T follicular helper cell (primary cell): Measurements from ENCODE around the gene TRIM24.
"Not testable (repeated sequence)": the region's sequence is repeated elsewhere in the genome, so short reads cannot be mapped to it uniquely, and the experiment has no call there.

Experiments
- DNase-seq: peaks from one replicate; pipeline ENCODE4 v3.0.0-alpha.2; 2020; ENCODE audit warnings: low read depth

TRIM24 gene

DNA sequence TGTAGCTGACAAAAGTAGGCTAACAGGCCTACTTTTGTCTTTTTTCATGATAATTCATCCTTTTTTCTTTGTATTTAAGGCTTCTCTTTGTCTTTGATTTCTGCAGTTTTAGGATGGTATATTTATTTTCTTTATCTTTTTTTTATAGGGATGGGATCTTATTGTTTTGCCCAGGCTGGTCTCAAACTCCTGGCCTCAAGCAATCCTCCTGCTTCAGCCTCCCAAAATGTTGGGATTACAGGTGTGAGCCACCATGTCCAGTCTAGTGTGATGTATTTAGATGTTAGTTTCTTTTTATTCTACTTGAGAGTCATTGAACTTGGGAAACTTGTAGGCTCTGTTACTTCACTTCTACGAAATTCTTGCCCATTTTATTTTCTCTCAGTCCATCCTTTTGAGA is 35.4 kb downstream of the TRIM24 start:
- no peak for DNase-seq

DNA sequence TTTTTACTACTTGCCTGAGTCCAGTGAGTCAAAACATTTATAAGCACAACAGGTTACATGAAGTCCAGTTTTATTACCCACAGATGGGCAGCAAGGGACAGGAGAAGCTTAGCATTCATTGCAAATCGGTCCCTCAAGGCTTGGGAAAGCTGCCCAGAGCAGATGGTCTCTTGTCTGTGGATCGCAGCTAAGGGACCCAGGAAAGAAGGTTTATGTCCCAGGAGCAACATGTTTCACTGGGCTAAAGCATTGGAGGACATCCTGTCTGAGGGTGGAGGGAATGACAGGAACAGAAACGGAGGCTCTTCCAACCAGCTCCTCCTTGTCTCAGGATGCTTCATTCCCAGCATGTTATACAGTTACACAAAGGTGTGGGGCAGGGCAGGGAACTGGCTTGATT is 39.3 kb downstream of the TRIM24 start:
- no peak for DNase-seq

DNA sequence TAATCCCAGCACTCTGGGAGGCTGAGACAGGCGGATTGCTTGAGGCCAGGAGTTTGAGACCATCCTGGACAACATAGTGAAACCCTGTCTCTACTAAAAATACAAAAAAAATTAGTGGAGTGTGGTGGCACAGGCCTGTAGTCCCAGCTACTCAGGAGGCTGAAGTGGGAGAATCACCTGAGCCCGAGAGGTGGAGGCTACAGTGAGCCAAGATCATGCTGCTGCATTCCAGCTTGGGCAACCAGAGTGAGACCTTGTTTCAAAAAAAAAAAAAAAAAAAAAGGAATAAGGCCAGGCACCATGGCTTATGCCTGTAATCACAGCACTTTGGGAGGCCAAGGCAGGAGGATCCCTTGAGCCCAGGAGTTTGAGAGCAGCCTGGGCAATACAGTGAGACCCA is 40.2 kb downstream of the TRIM24 start:
- not testable (repeated sequence) for DNase-seq

DNA sequence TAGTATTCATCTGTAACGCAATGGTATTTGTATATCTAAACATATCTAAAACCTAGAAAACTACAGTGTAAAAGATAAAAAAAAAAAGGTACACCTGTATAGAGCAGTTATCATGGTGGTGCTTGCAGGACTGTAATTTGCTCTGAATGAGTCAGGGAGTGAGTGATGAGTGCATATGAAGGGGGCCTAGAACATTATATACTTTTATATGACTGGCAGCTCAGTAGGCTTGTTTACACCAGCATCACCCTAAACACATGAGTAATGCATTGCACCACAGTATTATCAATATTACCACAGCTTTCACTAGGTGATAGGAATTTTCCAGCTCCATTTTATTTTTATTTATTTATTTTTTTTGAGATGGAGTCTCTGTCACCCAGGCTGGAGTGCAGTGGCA is 40.8 kb downstream of the TRIM24 start:
- DNase-seq: no peak

DNA sequence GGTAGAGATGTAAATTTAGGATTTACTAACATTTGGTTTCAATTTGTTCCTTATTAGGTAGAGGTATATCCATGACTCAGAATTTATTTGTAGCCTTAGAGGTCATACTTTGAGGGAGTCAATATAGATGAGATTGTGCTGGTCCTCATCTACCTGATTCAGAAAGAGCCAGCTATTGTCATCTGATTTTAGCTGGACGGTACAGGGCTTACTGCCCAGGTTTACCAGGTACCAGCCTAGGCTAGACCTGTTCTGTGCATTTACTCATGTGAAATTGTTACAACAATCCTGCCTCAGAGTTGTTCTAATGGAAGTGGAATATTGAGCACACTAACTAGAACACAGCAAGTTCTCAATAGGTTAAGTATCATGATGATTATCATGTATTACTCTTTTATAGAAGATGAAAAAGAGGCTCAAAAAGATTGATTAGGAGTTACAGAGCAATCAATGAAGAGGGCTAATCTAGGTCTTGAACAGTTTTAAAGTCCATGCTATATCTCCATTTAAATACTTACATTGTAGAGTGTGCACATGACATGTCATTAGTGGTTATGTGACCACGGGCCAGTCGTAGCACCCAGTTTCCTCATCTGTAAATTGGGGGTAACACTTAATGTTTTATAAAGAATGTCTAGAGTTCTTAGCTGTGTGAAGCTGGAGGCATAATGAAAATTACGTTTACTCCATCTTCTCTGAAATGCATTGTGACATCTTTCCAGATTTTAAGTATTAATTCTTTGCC is 42.1 kb downstream of the TRIM24 start:
- no peak for DNase-seq

DNA sequence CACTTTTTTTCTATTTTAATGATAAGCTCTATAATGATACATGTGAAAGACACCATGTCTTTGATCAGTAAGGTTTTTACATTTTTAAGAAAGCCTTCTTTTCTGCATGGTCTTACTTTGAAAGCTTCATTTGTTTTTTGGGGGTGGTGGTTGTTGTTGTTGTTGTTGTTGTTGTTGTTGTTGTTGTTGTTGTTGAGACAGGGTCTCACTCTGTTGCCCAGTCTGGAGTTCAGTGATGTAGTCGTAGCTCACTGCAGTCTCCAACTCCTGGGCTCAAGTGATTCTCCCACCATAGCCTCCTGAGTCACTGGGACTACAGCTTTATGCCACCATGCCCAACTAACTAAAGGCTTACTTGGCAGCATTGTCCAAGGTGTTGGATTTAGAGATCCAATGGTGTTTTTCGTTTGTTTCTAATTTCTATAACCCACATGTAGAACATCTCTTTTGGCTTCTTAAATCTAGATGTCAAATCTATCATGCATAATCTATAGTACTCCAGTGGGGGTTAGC is 45.4 kb downstream of the TRIM24 start:
- no peak for DNase-seq

DNA sequence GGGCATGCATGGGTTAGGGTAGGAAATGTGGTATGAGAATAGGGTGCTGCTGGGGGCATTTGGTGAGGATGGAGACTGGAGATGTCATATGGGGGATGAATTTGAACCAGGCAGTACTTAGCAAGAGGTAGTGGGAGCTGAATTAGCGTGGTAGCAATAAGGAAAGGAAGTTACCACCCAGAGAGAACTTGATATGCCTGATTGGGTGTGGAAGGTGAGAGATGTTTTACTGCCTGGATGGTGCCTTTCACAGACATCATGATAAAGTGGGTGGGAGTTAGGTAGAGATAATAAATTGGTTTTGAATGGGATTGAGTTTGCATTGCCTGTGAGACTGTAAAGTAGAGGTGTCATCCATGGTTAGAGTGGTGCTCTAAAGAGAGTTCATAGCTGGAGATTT is 46.7 kb downstream of the TRIM24 start:
- DNase-seq: no peak

DNA sequence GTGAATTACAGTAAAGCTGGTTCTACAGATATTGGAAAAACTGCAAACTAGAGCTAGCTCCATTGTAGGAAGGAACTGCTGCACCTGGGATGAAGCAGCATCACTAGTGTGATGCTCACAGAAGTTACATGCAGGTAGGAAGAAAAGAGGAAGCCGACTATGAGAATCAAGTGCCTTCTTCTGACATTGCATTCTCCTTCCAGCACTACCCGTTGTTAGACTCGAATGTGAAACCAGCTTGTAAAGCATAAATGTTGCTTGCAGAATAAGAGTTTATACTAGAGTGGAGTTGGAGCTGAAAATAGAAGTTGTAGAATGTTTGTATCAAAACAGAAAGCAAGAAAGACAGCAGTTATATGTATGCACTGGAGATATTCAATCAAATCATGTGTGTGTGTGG is 49.9 kb downstream of the TRIM24 start:
- DNase-seq: no peak

DNA sequence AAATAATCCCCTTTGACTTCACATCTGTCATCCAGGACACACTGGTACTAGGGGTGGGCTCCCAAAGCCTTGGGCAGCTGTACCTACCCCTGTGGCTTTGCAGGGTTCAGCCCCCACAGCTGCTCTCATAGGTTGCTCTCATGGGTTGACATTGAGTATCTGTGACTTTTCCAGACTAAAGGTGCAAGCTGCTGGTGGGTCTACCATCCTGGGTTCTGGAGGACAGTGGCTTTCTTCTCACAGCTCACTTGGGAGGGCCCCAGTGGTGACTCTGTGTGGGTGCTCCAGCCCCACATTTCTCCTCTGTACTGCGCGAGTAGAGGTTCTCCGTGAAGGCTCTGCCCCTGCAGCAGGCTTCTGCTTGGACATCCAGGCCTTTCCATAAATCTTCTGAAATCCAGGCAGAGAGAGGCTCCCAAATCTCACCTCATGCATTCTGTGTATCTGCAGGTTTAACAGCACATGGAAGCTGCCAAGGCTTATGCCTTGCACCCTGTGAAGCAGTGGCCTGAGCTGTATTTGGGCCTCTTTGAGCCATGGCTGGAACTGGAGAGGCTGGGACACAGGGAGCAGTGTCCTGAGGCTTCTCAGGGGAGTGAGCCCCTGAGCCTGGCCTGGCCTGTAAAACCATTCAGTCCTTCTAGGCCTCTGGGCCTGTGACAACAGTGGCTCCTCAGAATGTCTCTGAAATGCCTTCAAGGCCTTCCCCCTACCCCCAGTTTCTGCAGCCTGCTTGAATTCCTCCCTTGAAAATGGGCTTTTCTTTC is 52.2 kb downstream of the TRIM24 start:
- DNase-seq: no peak

DNA sequence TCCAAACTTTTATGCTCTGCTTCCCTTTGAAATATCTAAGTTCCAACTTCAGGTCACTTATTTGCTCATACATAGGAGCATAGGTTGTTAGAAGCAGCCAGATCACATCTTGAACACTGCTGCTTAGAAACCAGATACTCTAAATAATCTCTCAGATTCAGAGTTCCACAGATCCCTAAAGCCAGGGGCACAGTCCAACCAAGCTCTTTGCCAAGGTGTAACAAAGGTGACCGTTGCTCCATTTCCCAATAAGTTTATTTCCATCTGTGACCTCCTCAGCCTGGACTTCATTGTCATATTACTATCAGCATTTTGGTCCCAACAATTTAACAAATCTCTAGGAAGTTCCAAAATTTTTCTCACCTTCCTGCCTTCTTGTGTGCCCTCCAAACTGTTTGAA is 52.8 kb downstream of the TRIM24 start:
- DNase-seq: no peak

DNA sequence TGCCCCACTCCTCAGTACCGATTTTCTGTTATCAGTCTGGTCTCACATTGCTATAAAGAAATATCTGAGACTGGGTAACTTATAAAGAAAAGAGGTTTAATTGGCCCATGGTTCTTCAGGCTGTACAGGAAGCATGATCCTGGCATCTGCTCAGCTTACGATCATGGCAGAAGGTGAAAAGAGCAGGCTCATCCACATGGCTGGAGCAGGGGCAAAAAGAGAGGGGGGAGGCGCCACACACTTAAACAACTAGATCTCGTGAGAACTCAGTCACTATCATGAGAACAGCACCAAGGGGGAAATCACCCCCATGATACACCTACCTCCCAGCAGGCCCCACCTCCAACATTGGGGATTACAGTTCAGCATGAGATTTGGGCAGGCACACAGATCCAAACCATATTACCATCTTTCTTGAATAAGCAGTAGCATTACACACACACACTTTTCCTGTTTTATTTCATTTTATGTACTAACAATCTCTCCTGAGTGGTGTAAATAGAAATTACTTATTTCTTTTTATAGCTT is 53.3 kb downstream of the TRIM24 start:
- no peak for DNase-seq

DNA sequence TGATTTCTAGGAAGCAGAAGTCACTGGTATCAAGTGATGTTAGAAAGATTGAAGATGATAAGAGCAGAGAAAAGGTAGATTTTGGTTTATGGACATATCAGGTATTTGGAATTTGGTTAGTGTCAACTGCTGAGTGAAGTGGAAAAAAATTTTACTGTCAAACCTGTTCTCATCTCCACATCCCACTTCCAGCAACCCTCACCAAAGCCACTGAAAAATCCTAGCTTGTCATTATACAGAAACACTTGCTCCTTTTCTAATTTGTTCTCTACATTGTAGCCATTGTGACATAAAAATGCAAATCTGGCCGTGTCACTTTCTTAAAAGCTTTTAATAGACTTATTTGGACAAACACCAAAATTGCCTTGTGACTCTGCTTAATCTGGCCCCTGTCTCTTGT is 54.0 kb downstream of the TRIM24 start:
- DNase-seq: no peak

DNA sequence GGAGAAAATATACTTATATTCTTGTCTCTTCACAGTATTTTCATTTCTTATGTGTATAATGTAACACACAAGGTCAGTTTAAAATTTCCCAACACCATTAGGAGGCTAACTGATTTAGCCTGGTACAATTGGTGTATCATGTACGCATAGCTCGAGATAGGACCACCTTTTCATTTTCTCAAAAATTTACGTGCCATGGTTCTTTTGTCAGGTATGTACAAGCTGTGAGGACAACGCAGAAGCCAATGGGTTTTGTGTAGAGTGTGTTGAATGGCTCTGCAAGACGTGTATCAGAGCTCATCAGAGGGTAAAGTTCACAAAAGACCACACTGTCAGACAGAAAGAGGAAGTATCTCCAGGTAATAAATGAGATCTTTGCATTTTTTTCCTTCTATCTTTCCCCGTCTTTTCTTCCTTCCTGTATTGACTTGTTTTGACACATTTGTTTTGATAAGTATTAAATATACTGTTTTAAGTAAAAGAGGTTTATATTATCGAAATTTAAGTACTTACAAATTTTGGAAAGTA is 55.0 kb downstream of the TRIM24 start:
- DNase-seq: no peak

DNA sequence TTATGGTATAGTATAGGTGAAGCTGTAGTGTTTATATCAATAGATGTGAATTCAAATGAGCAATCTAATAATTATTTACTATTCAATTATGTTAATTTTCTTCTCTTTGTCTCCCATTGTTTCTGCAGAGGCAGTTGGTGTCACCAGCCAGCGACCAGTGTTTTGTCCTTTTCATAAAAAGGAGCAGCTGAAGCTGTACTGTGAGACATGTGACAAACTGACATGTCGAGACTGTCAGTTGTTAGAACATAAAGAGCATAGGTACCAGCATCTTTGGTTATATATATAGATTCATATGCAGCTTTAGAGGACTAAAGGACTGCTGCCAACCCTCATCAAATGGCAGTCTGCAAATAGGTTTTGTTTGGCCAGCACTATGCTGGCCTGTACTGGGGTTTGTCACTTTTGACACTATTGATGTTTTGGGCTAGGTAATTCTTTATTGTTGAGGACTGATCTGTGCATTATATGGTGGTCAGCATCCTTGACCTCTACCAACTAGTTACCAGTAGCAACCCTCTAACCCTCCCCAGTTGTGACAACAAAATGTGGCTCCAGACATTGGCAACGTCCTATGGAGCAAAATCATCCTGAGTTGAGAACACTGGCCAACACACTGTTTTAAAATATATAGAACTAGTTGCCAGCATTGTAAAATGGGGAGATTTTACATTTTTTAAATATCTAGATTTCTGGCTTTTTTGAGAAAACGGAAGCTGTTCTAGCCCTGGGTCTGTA is 59.2 kb downstream of the TRIM24 start:
- no peak for DNase-seq

DNA sequence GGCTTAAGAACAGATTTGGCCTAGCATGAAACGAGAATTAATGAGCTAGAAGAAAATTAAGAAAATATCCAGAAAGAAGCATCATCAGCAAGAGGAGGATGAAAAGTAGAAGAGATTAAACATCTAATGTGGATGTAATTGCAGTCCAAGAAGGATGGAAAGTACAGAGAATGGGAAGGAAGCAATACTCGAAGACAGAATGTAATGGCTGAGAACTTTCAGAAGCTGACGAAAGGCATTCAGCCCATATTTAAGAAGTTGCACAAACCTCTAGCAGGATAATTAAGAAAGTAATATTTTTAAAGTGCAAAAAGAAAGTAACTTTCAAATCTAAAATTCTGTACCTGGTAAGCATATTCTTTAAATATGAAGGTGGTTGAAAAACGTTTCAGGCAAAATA is 60.7 kb downstream of the TRIM24 start:
- no peak for DNase-seq

DNA sequence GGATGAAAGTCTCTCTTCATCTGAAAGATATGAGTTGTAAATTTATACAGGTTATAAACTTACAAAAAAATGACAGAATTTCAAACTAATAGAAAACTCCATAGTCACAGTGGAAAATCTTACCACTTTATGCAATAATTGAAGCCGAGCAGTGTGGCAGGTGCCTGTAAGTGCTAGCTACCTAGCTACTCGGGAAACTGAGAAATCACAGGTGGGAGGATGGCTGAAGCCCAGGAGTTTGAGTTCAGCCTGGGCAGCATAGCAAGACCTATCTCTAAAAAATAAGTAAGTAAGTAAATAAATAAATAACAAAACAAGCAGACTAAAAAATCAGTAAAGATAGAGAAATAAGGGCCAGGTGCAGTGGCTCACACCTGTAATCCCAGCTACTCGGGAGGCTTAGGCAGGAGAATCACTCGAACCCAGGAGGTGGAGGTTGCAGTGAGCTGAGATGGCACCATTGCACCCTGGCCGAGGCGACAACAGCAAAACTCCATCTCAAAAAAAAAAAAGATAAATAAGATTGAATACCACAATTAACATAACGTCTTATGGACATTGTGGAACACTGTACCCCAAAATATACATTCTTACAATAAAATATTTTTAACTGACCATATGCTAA is 61.9 kb downstream of the TRIM24 start:
- no peak for DNase-seq

DNA sequence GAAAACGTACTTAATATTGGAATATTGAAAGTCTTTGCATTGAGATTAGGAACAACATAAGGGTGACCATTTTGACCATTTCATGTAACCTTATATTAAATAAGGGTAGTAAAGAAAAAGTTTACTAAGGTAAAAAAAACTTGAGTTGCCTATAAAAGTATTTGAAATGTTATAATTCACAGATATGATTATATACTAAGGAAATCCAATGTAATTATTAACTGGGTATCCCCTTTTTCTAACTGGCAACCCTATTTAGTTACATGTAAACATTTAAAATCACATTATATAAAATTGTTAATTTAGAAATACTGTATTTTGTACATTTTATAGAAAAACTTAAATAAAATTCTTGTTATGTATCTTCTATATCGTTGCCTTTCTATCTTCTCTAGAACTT is 64.2 kb downstream of the TRIM24 start:
- no peak for DNase-seq

DNA sequence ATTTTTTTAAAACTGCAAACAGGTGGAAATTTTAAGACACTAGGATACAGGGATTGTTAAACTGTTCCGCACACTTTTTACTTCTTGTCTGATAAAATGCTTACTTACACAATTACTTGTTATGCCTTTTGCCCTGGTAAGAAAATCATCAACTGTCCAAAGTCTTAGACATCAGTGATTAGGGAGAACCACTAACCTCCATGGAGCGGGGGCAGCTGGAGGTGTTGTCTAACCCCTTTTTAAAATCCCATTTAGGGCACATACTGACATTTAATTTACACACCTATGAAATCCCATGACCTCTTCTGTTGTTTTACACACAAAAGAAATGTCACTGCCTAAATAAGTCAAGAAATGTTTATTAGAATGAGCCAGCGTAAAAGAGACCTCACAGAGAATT is 65.7 kb downstream of the TRIM24 start:
- DNase-seq: no peak

DNA sequence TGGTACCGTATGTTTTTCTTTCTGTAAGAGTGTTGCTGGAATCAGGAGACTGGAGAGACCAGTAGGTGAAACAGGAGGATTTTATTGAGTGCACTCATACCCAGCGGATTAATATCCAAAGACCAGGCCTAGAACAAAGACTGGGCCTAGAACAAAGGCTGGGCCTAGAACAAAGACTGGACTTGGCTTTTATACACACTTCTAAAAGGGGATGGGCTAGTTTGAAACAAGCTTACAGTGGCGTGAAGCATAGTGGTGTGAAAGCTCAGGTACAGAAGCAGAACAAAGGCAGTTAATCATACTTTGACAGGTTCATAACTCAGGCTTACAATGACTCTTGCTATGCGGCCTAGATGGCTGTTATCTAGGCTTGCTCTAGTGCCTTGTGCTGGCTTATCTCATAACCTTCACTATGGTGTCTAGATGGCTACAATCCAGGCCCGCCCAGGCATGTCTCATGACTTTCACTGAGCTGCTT is 67.7 kb downstream of the TRIM24 start:
- DNase-seq: no peak

DNA sequence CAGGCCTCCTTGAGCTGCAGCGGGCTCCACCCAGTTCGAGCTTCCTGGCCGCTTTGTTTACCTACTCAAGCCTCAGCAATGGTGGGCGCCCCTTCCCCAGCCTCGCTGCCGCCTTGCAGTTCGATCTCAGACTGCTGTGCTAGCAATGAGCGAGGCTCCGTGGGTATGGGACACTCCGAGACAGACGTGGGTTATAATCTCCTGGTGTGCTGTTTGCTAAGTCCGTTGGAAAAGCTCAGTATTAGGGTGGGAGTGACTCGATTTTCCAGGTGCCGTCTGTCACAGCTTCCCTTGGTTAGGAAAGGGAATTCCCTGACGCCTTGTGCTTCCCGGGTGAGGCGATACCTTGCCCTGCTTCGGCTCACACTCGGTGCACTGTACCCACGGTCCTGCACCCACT is 76.8 kb downstream of the TRIM24 start:
- not testable (repeated sequence) for DNase-seq

DNA sequence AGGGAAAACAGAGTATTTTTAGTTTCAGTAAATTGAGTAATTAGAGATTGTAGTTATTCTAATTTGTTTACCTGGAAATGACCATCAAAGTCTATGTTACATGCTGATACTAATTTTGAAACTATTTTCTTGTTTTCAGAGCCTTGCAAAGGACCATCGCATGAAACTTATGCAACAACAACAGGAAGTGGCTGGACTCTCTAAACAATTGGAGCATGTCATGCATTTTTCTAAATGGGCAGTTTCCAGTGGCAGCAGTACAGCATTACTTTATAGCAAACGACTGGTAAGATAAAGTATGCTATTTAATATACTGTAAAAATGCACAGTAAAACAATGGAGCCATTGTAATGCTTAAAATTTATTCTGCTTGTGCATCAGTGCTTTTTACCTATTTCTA is 78.5 kb downstream of the TRIM24 start:
- DNase-seq: no peak
